ENCODE results near the gene KBTBD3. TPM values are rescaled to one million over a fixed set of nuclear protein-coding genes. Genes with fewer than 3 reads are reported as not detected.

Gene KBTBD3
- total RNA-seq, 2 experiments from 2014 or later: 6.5 to 10.3 TPM

GRCh38 chr11:106051103-106051502 lies 26.0 kb downstream of the KBTBD3 start:
- H3K4me3 ChIP-seq (ENCODE audit: low read depth, low read length, poor library complexity, severe bottlenecking): no peak overlapping the region
- DNase-seq (ENCODE audit: low spot score): no peak
- no peaks in the 10 kb centered on the region for H4K20me1 ChIP-seq (ENCODE audit: insufficient read depth, low read length)
- H3K27ac ChIP-seq (ENCODE audit: low read depth, low read length, poor library complexity, severe bottlenecking): no peak overlapping the region
- H3K79me2 ChIP-seq (ENCODE audit: insufficient read depth, low read depth, low read length): no peaks in the 10 kb centered on the region
- intact Hi-C loops (cut with micrococcal nuclease; ENCODE audit: unreplicated experiment): no loop called here
- CTCF ChIA-PET (ENCODE audit: unreplicated experiment): no interaction called here
- TF ChIP-seq EZH2phosphoT487 (IDR thresholded peaks at IDR 0.05; ENCODE audit: borderline replicate concordance, low read depth, low read length): no peak
- H3K9me2 ChIP-seq (ENCODE audit: insufficient read depth, low read length): no peaks in the 10 kb centered on the region
- no TSS peak for BruUV-seq (replicated peaks)
- POLR2A ChIA-PET: no interaction called here
- no peak overlapping the region for H2AFZ ChIP-seq (ENCODE audit: low read length)
- no peak overlapping the region for H3K4me2 ChIP-seq (ENCODE audit: low read length)
- no peaks in the 10 kb centered on the region for H3K36me3 ChIP-seq (ENCODE audit: insufficient read depth, low read length)
- no peaks in the 10 kb centered on the region for H3K4me1 ChIP-seq (ENCODE audit: insufficient read depth, low read length, poor library complexity, severe bottlenecking)
- H3K9me3 ChIP-seq (ENCODE audit: low read length): no peaks in the 10 kb centered on the region

- no peaks in the 10 kb centered on the region for H3K9me3 ChIP-seq (ENCODE audit: low read length)
- H3K4me2 ChIP-seq (ENCODE audit: low read length): no peak overlapping the region
- no peaks in the 10 kb centered on the region for H4K20me1 ChIP-seq (ENCODE audit: insufficient read depth, low read length)
- no peak overlapping the region for H3K4me3 ChIP-seq (ENCODE audit: low read depth, low read length, poor library complexity, severe bottlenecking)
- ChIA-PET CTCF (ENCODE audit: unreplicated experiment) (no interaction called here), POLR2A (interaction anchor here (0.6 to 1.5 kb wide), 5 partner anchors 9 to 239 kb away, joined by 3 to 5 read pairs (median 3); no protein-coding TSS in a partner anchor)
- H3K27ac ChIP-seq (ENCODE audit: low read depth, low read length, poor library complexity, severe bottlenecking): no peak overlapping the region
- BruUV-seq (replicated peaks): no TSS peak
- H3K79me2 ChIP-seq (ENCODE audit: insufficient read depth, low read depth, low read length): no peaks in the 10 kb centered on the region
- no peaks in the 10 kb centered on the region for H3K36me3 ChIP-seq (ENCODE audit: insufficient read depth, low read length)
- DNase-seq (ENCODE audit: low spot score): no peak
- intact Hi-C loops (cut with micrococcal nuclease; ENCODE audit: unreplicated experiment): no loop called here
- TF ChIP-seq CTCF (conservative IDR thresholded peaks at IDR 0.05; ENCODE audit: low read length) (no peak), EZH2phosphoT487 (IDR thresholded peaks at IDR 0.05; ENCODE audit: borderline replicate concordance, low read depth, low read length) (no peak)
- H3K9me2 ChIP-seq (ENCODE audit: insufficient read depth, low read length): no peaks in the 10 kb centered on the region
- no peaks in the 10 kb centered on the region for H3K4me1 ChIP-seq (ENCODE audit: insufficient read depth, low read length, poor library complexity, severe bottlenecking)
- no peak overlapping the region for H2AFZ ChIP-seq (ENCODE audit: low read length)
Measured at GRCh38 chr11:106049727-106050476, 27.2 kb downstream of the KBTBD3 start.

- POLR2A ChIA-PET: no interaction called here
- no peak for DNase-seq (ENCODE audit: low spot score)
- CTCF ChIA-PET (ENCODE audit: unreplicated experiment): no interaction called here
- TF ChIP-seq CTCF (conservative IDR thresholded peaks at IDR 0.05; ENCODE audit: low read length) (no peak), EZH2phosphoT487 (IDR thresholded peaks at IDR 0.05; ENCODE audit: borderline replicate concordance, low read depth, low read length) (no peak)
- Histone ChIP-seq H4K20me1 (ENCODE audit: insufficient read depth, low read length) (no peaks in the 10 kb centered on the region), H3K4me2 (ENCODE audit: low read length) (no peak overlapping the region), H3K79me2 (ENCODE audit: insufficient read depth, low read depth, low read length) (no peaks in the 10 kb centered on the region), H2AFZ (ENCODE audit: low read length) (no peak overlapping the region), H3K4me3 (ENCODE audit: low read depth, low read length, poor library complexity, severe bottlenecking) (no peak overlapping the region), H3K9me3 (ENCODE audit: low read length) (no peaks in the 10 kb centered on the region), H3K27ac (ENCODE audit: low read depth, low read length, poor library complexity, severe bottlenecking) (no peak overlapping the region), H3K9me2 (ENCODE audit: insufficient read depth, low read length) (no peaks in the 10 kb centered on the region), H3K36me3 (ENCODE audit: insufficient read depth, low read length) (no peaks in the 10 kb centered on the region), H3K4me1 (ENCODE audit: insufficient read depth, low read length, poor library complexity, severe bottlenecking) (no peaks in the 10 kb centered on the region)
- intact Hi-C loops (cut with micrococcal nuclease; ENCODE audit: unreplicated experiment): no loop called here
- no TSS peak for BruUV-seq (replicated peaks)
Measured at GRCh38 chr11:106047631-106048030, 29.5 kb downstream of the KBTBD3 start.

Data from OCI-LY7 (cell line).